A375 (cell line): ENCODE results near the gene CBLL2. TPM values are rescaled to one million over a fixed set of nuclear protein-coding genes. Genes with fewer than 3 reads are reported as not detected.

Experiments used
- total RNA-seq: library from RNA; depleted of rRNA; stranded (reverse); fragments of >200 nt; shearing (Covaris generic); gene quantifications from 2 replicates; pipeline ENCODE4 v1.2.3, GENCODE V29; 2014; rRNA removed

Gene CBLL2
- total RNA-seq = 0.11 TPM in 1 of 2 replicates, not detected in the other

GRCh38 chrX:22272613-22273012 is at the start of gene CBLL2:
CBLL2 (plus strand) TSS chrX:22272913; CDS start chrX:22272992, 79 bp downstream.

Other genes starting within 250 kb of the CBLL2 start
- gene PHEX, start 240.6 kb upstream of the CBLL2 start, total RNA-seq = 2.4 TPM in 2 replicates